ENCODE results near the gene TCF7.

Gene TCF7

GRCh38 chr5:134120386-134121138 is 6.1 kb downstream of the TCF7 start:
- DNase-seq (ENCODE audit: extremely low read depth, low read depth): no peak
- no peak for TF ChIP-seq CTCF (IDR thresholded peaks at IDR 0.05; ENCODE audit: low read depth, low read length)

- no peak for DNase-seq (ENCODE audit: extremely low read depth, low read depth)
- no peak for TF ChIP-seq CTCF (IDR thresholded peaks at IDR 0.05; ENCODE audit: low read depth, low read length)
These were observed 8.0 kb downstream of the TCF7 start for GRCh38 chr5:134122530-134122929.

GRCh38 chr5:134123360-134123759 is 8.9 kb downstream of the TCF7 start:
- no peak for TF ChIP-seq CTCF (IDR thresholded peaks at IDR 0.05; ENCODE audit: low read depth, low read length)

GRCh38 chr5:134124289-134125038 is 10.0 kb downstream of the TCF7 start:
- no peak for DNase-seq (ENCODE audit: extremely low read depth, low read depth)

More at GRCh38 chr5:134123360-134123759, 8.9 kb downstream of the TCF7 start:
- no peak for DNase-seq (ENCODE audit: extremely low read depth, low read depth)

GRCh38 chr5:134125039-134126015 is 10.8 kb downstream of the TCF7 start:
- DNase-seq (ENCODE audit: extremely low read depth, low read depth): peak; percentile 89
- no peak for TF ChIP-seq CTCF (IDR thresholded peaks at IDR 0.05; ENCODE audit: low read depth, low read length)

More at GRCh38 chr5:134124289-134125038, 10.0 kb downstream of the TCF7 start:
- TF ChIP-seq CTCF (IDR thresholded peaks at IDR 0.05; ENCODE audit: low read depth, low read length): no peak

GRCh38 chr5:134127376-134127861 is 12.9 kb downstream of the TCF7 start:
- DNase-seq (ENCODE audit: extremely low read depth, low read depth): no peak
- no peak for TF ChIP-seq CTCF (IDR thresholded peaks at IDR 0.05; ENCODE audit: low read depth, low read length)
